ENCODE results near the gene UBN1.

UBN1 gene

GRCh38 chr16:4899474-4899846 is 52.2 kb downstream of the UBN1 start:
- Histone ChIP-seq H3K4me3 (ENCODE audit: low read length) (no peak overlapping the region), H3K27me3 (ENCODE audit: insufficient read depth, low read length) (no peaks in the 10 kb centered on the region), H3K4me1 (ENCODE audit: insufficient read depth, low read length) (no peaks in the 10 kb centered on the region), H3K9ac (ENCODE audit: low read depth, low read length) (no peak overlapping the region), H3K9me3 (ENCODE audit: insufficient read depth, low read depth, low read length) (no peaks in the 10 kb centered on the region), H3K36me3 (ENCODE audit: insufficient read depth, low read length) (peaks cover 56% of the 10 kb centered on the region), H3K27ac (ENCODE audit: low read depth, low read length) (no peak overlapping the region)
- WGBS, result 91% methylated on average over 6 of the region's 6 CpGs

- Histone ChIP-seq H3K4me1 (ENCODE audit: insufficient read depth, low read length) (no peaks in the 10 kb centered on the region), H3K4me3 (ENCODE audit: low read length) (no peak overlapping the region), H3K27me3 (ENCODE audit: insufficient read depth, low read length) (no peaks in the 10 kb centered on the region), H3K9me3 (ENCODE audit: insufficient read depth, low read depth, low read length) (no peaks in the 10 kb centered on the region), H3K9ac (ENCODE audit: low read depth, low read length) (no peak overlapping the region), H3K36me3 (ENCODE audit: insufficient read depth, low read length) (peaks cover 51% of the 10 kb centered on the region), H3K27ac (ENCODE audit: low read depth, low read length) (no peak overlapping the region)
- 92% methylated on average over 5 of the region's 8 CpGs for WGBS
These were observed 52.8 kb downstream of the UBN1 start for GRCh38 chr16:4900036-4900435.

- Histone ChIP-seq H3K4me3 (ENCODE audit: low read length) (no peak overlapping the region), H3K36me3 (ENCODE audit: insufficient read depth, low read length) (peaks cover 44% of the 10 kb centered on the region), H3K9me3 (ENCODE audit: insufficient read depth, low read depth, low read length) (no peaks in the 10 kb centered on the region), H3K27ac (ENCODE audit: low read depth, low read length) (no peak overlapping the region), H3K27me3 (ENCODE audit: insufficient read depth, low read length) (no peaks in the 10 kb centered on the region), H3K9ac (ENCODE audit: low read depth, low read length) (no peak overlapping the region), H3K4me1 (ENCODE audit: insufficient read depth, low read length) (no peaks in the 10 kb centered on the region)
- 91% methylated on average over 11 of the region's 11 CpGs for WGBS
These were observed 53.5 kb downstream of the UBN1 start for GRCh38 chr16:4900750-4901149.

- no peaks in the 10 kb centered on the region for H3K4me1 ChIP-seq (ENCODE audit: insufficient read depth, low read length)
- H3K9ac ChIP-seq (ENCODE audit: low read depth, low read length), result no peak overlapping the region
- H3K9me3 ChIP-seq (ENCODE audit: insufficient read depth, low read depth, low read length), result no peaks in the 10 kb centered on the region
- peaks cover 32% of the 10 kb centered on the region for H3K36me3 ChIP-seq (ENCODE audit: insufficient read depth, low read length)
- no peak overlapping the region for H3K27ac ChIP-seq (ENCODE audit: low read depth, low read length)
- no peaks in the 10 kb centered on the region for H3K27me3 ChIP-seq (ENCODE audit: insufficient read depth, low read length)
- no peak overlapping the region for H3K4me3 ChIP-seq (ENCODE audit: low read length)
- 94% methylated on average over 13 of the region's 13 CpGs for WGBS
These were observed 54.8 kb downstream of the UBN1 start for GRCh38 chr16:4902038-4902437.

- WGBS, result 84% methylated on average over 16 of the region's 16 CpGs
- Histone ChIP-seq H3K4me3 (ENCODE audit: low read length) (no peak overlapping the region), H3K27me3 (ENCODE audit: insufficient read depth, low read length) (no peaks in the 10 kb centered on the region)
These were observed 57.0 kb downstream of the UBN1 start for GRCh38 chr16:4904108-4904941.

DNA sequence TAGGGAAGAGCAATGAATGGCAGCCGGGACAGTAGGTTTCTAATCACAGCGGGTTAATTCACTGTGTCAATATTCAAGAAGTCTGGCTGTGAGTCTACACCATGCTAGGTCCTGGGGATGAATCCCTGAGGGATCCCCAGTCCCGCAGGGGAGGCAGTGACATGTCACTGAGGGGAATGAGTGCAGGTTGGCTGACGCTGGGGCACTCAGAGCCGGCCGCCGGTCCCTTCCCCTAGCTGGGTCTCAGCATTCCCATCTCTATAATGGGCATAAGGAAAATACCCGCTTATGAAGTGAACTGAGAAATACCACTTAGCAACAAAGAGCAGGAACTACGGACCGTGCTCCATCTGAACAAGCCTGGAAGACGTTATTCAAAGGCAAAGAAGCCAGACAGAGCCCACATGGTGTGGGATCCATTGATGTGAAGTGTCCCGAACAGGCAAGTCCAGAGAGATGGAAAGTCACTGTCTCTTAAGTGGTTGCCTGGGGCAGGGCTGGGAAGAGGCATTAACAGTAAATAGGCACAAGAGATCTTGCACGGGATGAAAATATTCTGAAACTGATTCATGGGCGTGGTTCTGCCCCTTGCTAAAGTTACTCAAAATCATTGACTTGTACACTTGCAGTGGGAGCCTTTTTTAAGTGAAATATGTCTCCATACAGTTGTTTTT is 57.8 kb downstream of the UBN1 start:
- Histone ChIP-seq H3K36me3 (ENCODE audit: insufficient read depth, low read length) (peaks cover 7% of the 10 kb centered on the region; the same call in 1 of the 2 replicates), H3K4me3 (ENCODE audit: low read length) (no peak overlapping the region), H3K9ac (ENCODE audit: low read depth, low read length) (no peak overlapping the region), H3K27me3 (ENCODE audit: insufficient read depth, low read length) (no peaks in the 10 kb centered on the region), H3K4me1 (ENCODE audit: insufficient read depth, low read length) (no peaks in the 10 kb centered on the region), H3K27ac (ENCODE audit: low read depth, low read length) (no peak overlapping the region), H3K9me3 (ENCODE audit: insufficient read depth, low read depth, low read length) (no peaks in the 10 kb centered on the region)
- WGBS, result 91% methylated on average over 14 of the region's 14 CpGs

More at GRCh38 chr16:4904108-4904941, 57.0 kb downstream of the UBN1 start:
- Histone ChIP-seq H3K9me3 (ENCODE audit: insufficient read depth, low read depth, low read length) (no peaks in the 10 kb centered on the region), H3K4me1 (ENCODE audit: insufficient read depth, low read length) (no peaks in the 10 kb centered on the region), H3K9ac (ENCODE audit: low read depth, low read length) (no peak overlapping the region), H3K36me3 (ENCODE audit: insufficient read depth, low read length) (peaks cover 12% of the 10 kb centered on the region; the same call in 1 of the 2 replicates), H3K27ac (ENCODE audit: low read depth, low read length) (no peak overlapping the region)

DNA sequence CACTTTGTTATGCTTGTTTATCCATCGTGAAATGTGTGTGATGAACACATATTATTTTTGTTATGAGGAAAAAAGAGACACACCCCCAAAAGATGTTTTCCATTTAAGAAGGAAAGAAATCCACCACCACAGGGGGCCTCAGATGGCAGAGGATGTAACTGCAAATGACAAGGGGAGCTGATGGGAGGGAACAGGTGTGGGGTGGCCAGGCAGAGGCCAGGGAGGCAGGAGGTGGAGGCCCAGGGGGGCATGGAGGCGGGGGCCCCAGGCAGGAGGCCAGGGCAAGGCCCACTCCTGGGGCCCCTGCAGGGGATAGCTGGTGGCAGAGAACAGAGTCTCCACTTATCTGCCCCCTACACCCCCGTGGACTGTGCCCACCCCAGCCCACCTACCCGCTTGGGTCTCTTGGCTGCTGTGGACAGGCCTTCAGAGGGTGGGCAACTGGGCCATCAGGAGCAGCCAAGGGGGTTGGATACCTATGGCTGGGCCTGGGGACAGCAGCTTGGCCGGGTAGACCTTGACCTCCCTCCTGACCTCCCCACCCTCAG is 61.6 kb downstream of the UBN1 start:
- 88% methylated on average over 5 of the region's 5 CpGs for WGBS
- Histone ChIP-seq H3K4me1 (ENCODE audit: insufficient read depth, low read length) (no peaks in the 10 kb centered on the region; the same call in 1 of the 2 replicates), H3K27me3 (ENCODE audit: insufficient read depth, low read length) (no peaks in the 10 kb centered on the region), H3K4me3 (ENCODE audit: low read length) (no peak overlapping the region), H3K27ac (ENCODE audit: low read depth, low read length) (no peak overlapping the region), H3K9me3 (ENCODE audit: insufficient read depth, low read depth, low read length) (no peaks in the 10 kb centered on the region), H3K9ac (ENCODE audit: low read depth, low read length) (no peak overlapping the region), H3K36me3 (ENCODE audit: insufficient read depth, low read length) (no peaks in the 10 kb centered on the region)

GRCh38 chr16:4909825-4910224 is 62.5 kb downstream of the UBN1 start:
- no peaks in the 10 kb centered on the region for H3K36me3 ChIP-seq (ENCODE audit: insufficient read depth, low read length)
- H3K27me3 ChIP-seq (ENCODE audit: insufficient read depth, low read length), result no peaks in the 10 kb centered on the region
- no peak overlapping the region for H3K27ac ChIP-seq (ENCODE audit: low read depth, low read length)
- no peaks in the 10 kb centered on the region for H3K9me3 ChIP-seq (ENCODE audit: insufficient read depth, low read depth, low read length)
- 95% methylated on average over 7 of the region's 7 CpGs for WGBS
- no peak overlapping the region for H3K4me3 ChIP-seq (ENCODE audit: low read length)
- no peak overlapping the region for H3K9ac ChIP-seq (ENCODE audit: low read depth, low read length)
- no peaks in the 10 kb centered on the region; the same call in 1 of the 2 replicates for H3K4me1 ChIP-seq (ENCODE audit: insufficient read depth, low read length)

DNA sequence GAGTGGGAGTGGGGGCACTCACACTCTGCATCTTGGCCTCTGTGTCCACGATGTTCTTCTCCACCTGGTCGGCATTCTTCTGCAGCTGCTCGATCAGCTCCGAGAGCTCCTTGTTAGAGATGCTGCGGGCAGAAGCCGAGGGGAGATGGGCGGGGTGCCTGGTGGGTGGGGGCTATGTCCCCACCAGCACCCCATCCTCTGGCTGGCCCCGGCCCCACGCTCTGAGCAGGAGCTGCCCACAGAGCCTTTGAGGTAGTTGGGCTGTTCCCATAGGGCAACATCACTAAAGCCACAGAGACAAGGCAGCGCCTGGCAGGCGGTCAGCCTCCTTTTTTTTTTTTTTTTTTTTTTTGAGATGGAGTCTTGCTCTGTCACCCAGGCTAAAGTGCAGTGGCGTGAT is 63.5 kb downstream of the UBN1 start:
- Histone ChIP-seq H3K4me3 (ENCODE audit: low read length) (no peak overlapping the region), H3K9ac (ENCODE audit: low read depth, low read length) (no peak overlapping the region), H3K4me1 (ENCODE audit: insufficient read depth, low read length) (no peaks in the 10 kb centered on the region; the same call in 1 of the 2 replicates), H3K9me3 (ENCODE audit: insufficient read depth, low read depth, low read length) (no peaks in the 10 kb centered on the region), H3K27ac (ENCODE audit: low read depth, low read length) (no peak overlapping the region), H3K27me3 (ENCODE audit: insufficient read depth, low read length) (no peaks in the 10 kb centered on the region), H3K36me3 (ENCODE audit: insufficient read depth, low read length) (no peaks in the 10 kb centered on the region)
- 94% methylated on average over 12 of the region's 12 CpGs for WGBS

- Histone ChIP-seq H3K27me3 (ENCODE audit: insufficient read depth, low read length) (no peaks in the 10 kb centered on the region), H3K27ac (ENCODE audit: low read depth, low read length) (no peak overlapping the region), H3K9ac (ENCODE audit: low read depth, low read length) (no peak overlapping the region), H3K4me1 (ENCODE audit: insufficient read depth, low read length) (no peaks in the 10 kb centered on the region; the same call in 1 of the 2 replicates), H3K9me3 (ENCODE audit: insufficient read depth, low read depth, low read length) (no peaks in the 10 kb centered on the region), H3K36me3 (ENCODE audit: insufficient read depth, low read length) (no peaks in the 10 kb centered on the region), H3K4me3 (ENCODE audit: low read length) (no peak overlapping the region)
- WGBS, result 77% methylated on average over 6 of the region's 6 CpGs
These were observed 64.7 kb downstream of the UBN1 start for GRCh38 chr16:4911970-4912386.

DNA sequence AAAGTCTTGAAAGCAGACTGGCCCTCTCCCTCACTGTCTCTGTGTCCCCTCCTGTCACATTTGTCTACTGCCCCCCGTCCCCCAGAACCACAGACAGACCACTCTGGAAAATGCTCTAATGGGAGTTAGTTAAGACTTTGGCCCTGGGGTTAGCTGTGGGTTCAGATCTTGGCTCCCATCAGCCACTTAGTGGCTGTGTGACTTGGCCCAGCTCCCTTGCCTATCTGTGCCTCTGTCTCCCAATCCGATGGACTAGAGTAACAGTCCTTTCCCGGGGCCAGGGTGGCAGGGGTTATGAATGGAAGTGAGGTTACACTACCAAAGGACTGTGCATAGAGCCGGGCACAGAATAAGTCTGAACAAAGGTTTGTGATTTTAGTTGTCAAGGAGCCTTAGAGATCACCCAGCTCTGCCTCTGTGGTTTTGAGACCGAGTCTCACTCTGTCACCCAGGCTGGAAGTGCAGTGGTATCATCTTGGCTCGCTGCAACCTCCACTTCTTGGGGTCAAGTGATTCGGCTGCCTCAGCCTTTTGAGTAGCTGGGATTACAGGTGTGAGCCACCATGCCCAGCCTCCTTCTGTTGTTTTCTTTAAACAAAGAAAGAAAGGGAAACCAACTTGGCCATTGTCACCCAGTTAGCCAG is 66.0 kb downstream of the UBN1 start:
- H3K4me1 ChIP-seq (ENCODE audit: insufficient read depth, low read length), result no peaks in the 10 kb centered on the region; the same call in 1 of the 2 replicates
- H3K9me3 ChIP-seq (ENCODE audit: insufficient read depth, low read depth, low read length), result no peaks in the 10 kb centered on the region
- no peaks in the 10 kb centered on the region for H3K27me3 ChIP-seq (ENCODE audit: insufficient read depth, low read length)
- 92% methylated on average over 7 of the region's 7 CpGs for WGBS
- no peaks in the 10 kb centered on the region for H3K36me3 ChIP-seq (ENCODE audit: insufficient read depth, low read length)
- H3K9ac ChIP-seq (ENCODE audit: low read depth, low read length), result no peak overlapping the region
- no peak overlapping the region for H3K27ac ChIP-seq (ENCODE audit: low read depth, low read length)
- H3K4me3 ChIP-seq (ENCODE audit: low read length), result no peak overlapping the region

All from HUES64 (cell line).